ENCODE measurements around the gene HSPA12A.

HSPA12A gene

DNA sequence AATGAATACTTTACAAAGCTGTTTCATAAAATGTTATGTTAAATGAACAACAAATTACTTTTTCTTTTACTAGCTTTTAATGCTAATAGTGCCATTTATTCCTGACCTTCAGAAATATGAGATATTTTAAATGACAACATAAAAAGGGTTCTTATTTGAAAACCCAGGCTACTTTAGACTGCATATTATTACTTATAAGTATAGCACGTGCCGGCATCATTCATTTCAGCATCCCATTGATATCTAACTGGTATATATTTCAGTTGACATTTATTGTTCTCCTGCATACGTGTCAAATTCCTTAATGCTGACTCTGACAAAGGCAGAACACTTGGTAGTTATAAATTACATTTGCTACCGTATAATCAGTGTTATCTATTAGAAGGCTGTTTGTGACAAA lies 86.3 kb downstream of the HSPA12A start:
- Histone ChIP-seq H3K14ac (ENCODE audit: low read length) (no peak overlapping the region), H3K4me3 (ENCODE audit: low read length in 2 of 2) (no peak overlapping the region), H2BK5ac (ENCODE audit: low read length) (no peak overlapping the region), H2AFZ (ENCODE audit: low read length) (no peak overlapping the region), H3K18ac (ENCODE audit: low read length) (no peak overlapping the region), H2AK5ac (ENCODE audit: low read depth, low read length) (no peak overlapping the region), H3K9ac (ENCODE audit: low read depth, low read length, poor library complexity) (no peak overlapping the region), H4K91ac (ENCODE audit: low read depth, low read length, poor library complexity) (no peak overlapping the region), H3K79me1 (ENCODE audit: low read depth, low read length) (no peaks in the 10 kb centered on the region), H3K4ac (ENCODE audit: low read length) (no peak overlapping the region), H2BK12ac (ENCODE audit: low read length) (no peak overlapping the region), H2BK15ac (ENCODE audit: low read length) (no peak overlapping the region), H3K27me3 (ENCODE audit: control insufficient read depth in 3 of 3, insufficient read depth in 3 of 3, low read depth in 1 of 3, low read length in 3 of 3) (no peaks in the 10 kb centered on the region), H3K23ac (ENCODE audit: low read depth, low read length, poor library complexity) (no peak overlapping the region), H2BK120ac (ENCODE audit: low read depth, low read length) (no peak overlapping the region), H3K4me1 (ENCODE audit: control insufficient read depth in 2 of 2, insufficient read depth in 1 of 2, low read depth in 1 of 2, low read length in 2 of 2) (no peaks in the 10 kb centered on the region), H3K9me3 (replicated peaks in 1 of 2; ENCODE audit: control insufficient read depth in 2 of 2, insufficient read depth in 1 of 2, low read depth in 1 of 2, low read length in 2 of 2) (no peaks in the 10 kb centered on the region), H3K27ac (replicated peaks; ENCODE audit: low read length) (no peak overlapping the region), H4K8ac (ENCODE audit: low read depth, low read length) (no peak overlapping the region), H3K36me3 (replicated peaks in 1 of 2; ENCODE audit: control insufficient read depth in 2 of 2, insufficient read depth in 2 of 2, low read length in 2 of 2) (no peaks in the 10 kb centered on the region), H3K4me2 (ENCODE audit: insufficient read depth, low read length, poor library complexity, severe bottlenecking) (no peak overlapping the region)
- DNase-seq (ENCODE audit: low spot score), result no peak
- no CpG with 5 or more reads among the region's 4 CpGs for WGBS, 2 donors (ENCODE audit: extremely low coverage in 2 of 2, insufficient read length in 2 of 2, insufficient replicate concordance in 1 of 2)

DNA sequence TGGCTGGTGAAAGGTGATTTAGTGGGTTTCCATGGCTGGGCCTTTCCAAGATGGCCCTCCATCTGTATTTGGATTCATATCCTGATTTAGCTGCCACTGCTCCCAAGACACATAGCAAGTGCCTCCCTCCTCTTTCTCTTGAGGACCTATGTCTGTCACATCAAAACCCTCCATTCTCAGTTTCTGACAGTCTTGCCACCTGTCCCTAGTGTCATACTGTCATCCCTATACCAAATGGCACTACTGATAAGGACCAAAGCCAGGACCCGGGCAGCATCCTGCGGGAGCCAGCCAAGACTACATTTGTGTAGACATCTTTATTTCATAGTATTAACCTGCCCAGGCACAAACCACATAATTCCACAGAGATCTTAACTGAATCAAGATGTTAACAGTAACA lies 86.8 kb downstream of the HSPA12A start:
- no peak overlapping the region for H3K27ac ChIP-seq (replicated peaks; ENCODE audit: low read length)
- no peak for DNase-seq (ENCODE audit: low spot score)
- no peaks in the 10 kb centered on the region for H3K9me3 ChIP-seq (replicated peaks in 1 of 2; ENCODE audit: control insufficient read depth in 2 of 2, insufficient read depth in 1 of 2, low read depth in 1 of 2, low read length in 2 of 2)
- no peak overlapping the region for H2BK120ac ChIP-seq (ENCODE audit: low read depth, low read length)
- no peak overlapping the region for H3K9ac ChIP-seq (ENCODE audit: low read depth, low read length, poor library complexity)
- H4K91ac ChIP-seq (ENCODE audit: low read depth, low read length, poor library complexity), result no peak overlapping the region
- no peak overlapping the region for H3K14ac ChIP-seq (ENCODE audit: low read length)
- no peak overlapping the region for H2AK5ac ChIP-seq (ENCODE audit: low read depth, low read length)
- no peaks in the 10 kb centered on the region for H3K27me3 ChIP-seq (ENCODE audit: control insufficient read depth in 3 of 3, insufficient read depth in 3 of 3, low read depth in 1 of 3, low read length in 3 of 3)
- H2BK5ac ChIP-seq (ENCODE audit: low read length), result no peak overlapping the region
- H3K18ac ChIP-seq (ENCODE audit: low read length), result no peak overlapping the region
- H3K23ac ChIP-seq (ENCODE audit: low read depth, low read length, poor library complexity), result no peak overlapping the region
- H2AFZ ChIP-seq (ENCODE audit: low read length), result no peak overlapping the region
- no peak overlapping the region for H3K4ac ChIP-seq (ENCODE audit: low read length)
- H3K4me3 ChIP-seq (ENCODE audit: low read length in 2 of 2), result no peak overlapping the region
- no peaks in the 10 kb centered on the region for H3K79me1 ChIP-seq (ENCODE audit: low read depth, low read length)
- WGBS, 2 donors (ENCODE audit: extremely low coverage in 2 of 2, insufficient read length in 2 of 2, insufficient replicate concordance in 1 of 2), result no CpG with 5 or more reads among the region's 2 CpGs
- no peaks in the 10 kb centered on the region for H3K4me1 ChIP-seq (ENCODE audit: control insufficient read depth in 2 of 2, insufficient read depth in 1 of 2, low read depth in 1 of 2, low read length in 2 of 2)
- H4K8ac ChIP-seq (ENCODE audit: low read depth, low read length), result no peak overlapping the region
- no peak overlapping the region for H2BK12ac ChIP-seq (ENCODE audit: low read length)
- no peaks in the 10 kb centered on the region for H3K36me3 ChIP-seq (replicated peaks in 1 of 2; ENCODE audit: control insufficient read depth in 2 of 2, insufficient read depth in 2 of 2, low read length in 2 of 2)
- H3K4me2 ChIP-seq (ENCODE audit: insufficient read depth, low read length, poor library complexity, severe bottlenecking), result no peak overlapping the region
- H2BK15ac ChIP-seq (ENCODE audit: low read length), result no peak overlapping the region

DNA sequence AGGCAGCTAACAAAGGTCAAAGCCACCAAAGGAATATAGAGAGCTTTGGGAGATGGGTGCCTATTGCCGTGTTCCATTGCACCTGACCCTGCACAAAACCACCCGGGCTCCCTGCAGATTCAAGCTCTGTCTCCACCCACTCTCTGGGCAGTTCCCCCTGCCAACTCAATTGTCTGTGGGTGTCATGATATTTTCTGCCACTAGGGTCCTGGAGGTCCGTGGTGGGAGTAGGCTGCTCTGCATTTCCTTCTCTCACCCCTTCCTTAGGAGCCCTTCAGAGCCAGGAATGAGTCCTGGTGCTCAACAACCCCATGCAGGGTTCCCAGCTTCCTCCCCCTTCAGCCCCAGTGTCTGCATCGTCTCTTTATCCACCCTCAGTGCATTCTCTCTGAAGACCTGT lies 87.5 kb downstream of the HSPA12A start:
- no peak overlapping the region for H2BK15ac ChIP-seq (ENCODE audit: low read length)
- H4K8ac ChIP-seq (ENCODE audit: low read depth, low read length), result no peak overlapping the region
- no peak overlapping the region for H3K4ac ChIP-seq (ENCODE audit: low read length)
- H3K9ac ChIP-seq (ENCODE audit: low read depth, low read length, poor library complexity), result no peak overlapping the region
- WGBS, 2 donors (ENCODE audit: extremely low coverage in 2 of 2, insufficient read length in 2 of 2, insufficient replicate concordance in 1 of 2), result no CpG with 5 or more reads among the region's 4 CpGs
- no peaks in the 10 kb centered on the region for H3K79me1 ChIP-seq (ENCODE audit: low read depth, low read length)
- no peak overlapping the region for H2AFZ ChIP-seq (ENCODE audit: low read length)
- no peaks in the 10 kb centered on the region for H3K4me1 ChIP-seq (ENCODE audit: control insufficient read depth in 2 of 2, insufficient read depth in 1 of 2, low read depth in 1 of 2, low read length in 2 of 2)
- H3K14ac ChIP-seq (ENCODE audit: low read length), result no peak overlapping the region
- no peaks in the 10 kb centered on the region for H3K27me3 ChIP-seq (ENCODE audit: control insufficient read depth in 3 of 3, insufficient read depth in 3 of 3, low read depth in 1 of 3, low read length in 3 of 3)
- no peaks in the 10 kb centered on the region for H3K36me3 ChIP-seq (replicated peaks in 1 of 2; ENCODE audit: control insufficient read depth in 2 of 2, insufficient read depth in 2 of 2, low read length in 2 of 2)
- no peak overlapping the region for H4K91ac ChIP-seq (ENCODE audit: low read depth, low read length, poor library complexity)
- H2AK5ac ChIP-seq (ENCODE audit: low read depth, low read length), result no peak overlapping the region
- no peak overlapping the region for H2BK5ac ChIP-seq (ENCODE audit: low read length)
- H2BK12ac ChIP-seq (ENCODE audit: low read length), result no peak overlapping the region
- H3K23ac ChIP-seq (ENCODE audit: low read depth, low read length, poor library complexity), result no peak overlapping the region
- H3K4me3 ChIP-seq (ENCODE audit: low read length in 2 of 2), result no peak overlapping the region
- no peaks in the 10 kb centered on the region for H3K9me3 ChIP-seq (replicated peaks in 1 of 2; ENCODE audit: control insufficient read depth in 2 of 2, insufficient read depth in 1 of 2, low read depth in 1 of 2, low read length in 2 of 2)
- DNase-seq (ENCODE audit: low spot score), result no peak
- no peak overlapping the region for H3K18ac ChIP-seq (ENCODE audit: low read length)
- no peak overlapping the region for H3K27ac ChIP-seq (replicated peaks; ENCODE audit: low read length)
- H3K4me2 ChIP-seq (ENCODE audit: insufficient read depth, low read length, poor library complexity, severe bottlenecking), result no peak overlapping the region
- H2BK120ac ChIP-seq (ENCODE audit: low read depth, low read length), result no peak overlapping the region

DNA sequence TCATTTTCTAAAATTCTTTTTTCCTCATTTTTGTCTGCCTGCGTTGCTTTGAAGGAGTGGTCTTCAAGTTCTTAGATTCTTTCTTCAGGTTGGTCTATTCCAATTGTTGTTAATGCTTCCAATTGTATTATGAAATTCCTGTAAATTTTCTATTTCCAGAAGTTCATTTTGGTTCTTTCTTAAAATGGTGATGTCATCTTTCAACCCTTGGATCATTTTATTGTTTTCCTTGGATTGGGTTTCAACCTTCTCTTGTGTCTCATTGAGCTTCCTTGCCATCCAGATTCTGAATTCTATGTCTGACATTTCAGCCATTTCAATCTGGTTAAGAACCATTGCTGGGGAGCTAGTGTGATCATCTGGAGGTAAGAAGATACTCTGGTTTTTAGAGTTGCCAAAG lies 88.5 kb downstream of the HSPA12A start:
- Histone ChIP-seq H2AFZ (ENCODE audit: low read length) (no peak overlapping the region), H2BK12ac (ENCODE audit: low read length) (no peak overlapping the region), H3K23ac (ENCODE audit: low read depth, low read length, poor library complexity) (no peak overlapping the region), H3K79me1 (ENCODE audit: low read depth, low read length) (no peaks in the 10 kb centered on the region), H4K91ac (ENCODE audit: low read depth, low read length, poor library complexity) (no peak overlapping the region), H3K4me3 (ENCODE audit: low read length in 2 of 2) (no peak overlapping the region), H3K14ac (ENCODE audit: low read length) (no peak overlapping the region), H3K27ac (replicated peaks; ENCODE audit: low read length) (no peak overlapping the region), H2BK120ac (ENCODE audit: low read depth, low read length) (no peak overlapping the region), H3K4me2 (ENCODE audit: insufficient read depth, low read length, poor library complexity, severe bottlenecking) (no peak overlapping the region), H3K4me1 (ENCODE audit: control insufficient read depth in 2 of 2, insufficient read depth in 1 of 2, low read depth in 1 of 2, low read length in 2 of 2) (no peaks in the 10 kb centered on the region), H3K9me3 (replicated peaks in 1 of 2; ENCODE audit: control insufficient read depth in 2 of 2, insufficient read depth in 1 of 2, low read depth in 1 of 2, low read length in 2 of 2) (no peaks in the 10 kb centered on the region), H2AK5ac (ENCODE audit: low read depth, low read length) (no peak overlapping the region), H3K36me3 (replicated peaks in 1 of 2; ENCODE audit: control insufficient read depth in 2 of 2, insufficient read depth in 2 of 2, low read length in 2 of 2) (no peaks in the 10 kb centered on the region), H3K27me3 (ENCODE audit: control insufficient read depth in 3 of 3, insufficient read depth in 3 of 3, low read depth in 1 of 3, low read length in 3 of 3) (no peaks in the 10 kb centered on the region), H3K9ac (ENCODE audit: low read depth, low read length, poor library complexity) (no peak overlapping the region), H2BK15ac (ENCODE audit: low read length) (no peak overlapping the region), H3K4ac (ENCODE audit: low read length) (no peak overlapping the region), H3K18ac (ENCODE audit: low read length) (no peak overlapping the region), H4K8ac (ENCODE audit: low read depth, low read length) (no peak overlapping the region), H2BK5ac (ENCODE audit: low read length) (no peak overlapping the region)
- WGBS, 2 donors (ENCODE audit: extremely low coverage in 2 of 2, insufficient read length in 2 of 2, insufficient replicate concordance in 1 of 2), result no CpG with 5 or more reads among the region's 1 CpG
- DNase-seq (ENCODE audit: low spot score), result no peak

Measured in neuronal stem cell (in vitro differentiated cells).